K562 (cell line): Measurements from ENCODE around the gene ITPR2. TPM values are rescaled to one million over a fixed set of nuclear protein-coding genes. Genes with fewer than 3 reads are reported as not detected.

Experiments
- ATAC-seq: fragments of 200-7000 bp; cut with Tn5 transposase; 3 replicates; pipeline ENCODE4 v1.9.1; 2020; ENCODE audit warnings: moderate library complexity
- BruUV-seq: library from RNA; stranded (reverse); fragments of 400-500 nt; replicated peaks from 2 replicates; lab custom pipeline; 2021; lab: Mats Ljungman, UMichigan
- CTCF ChIA-PET: fragments of 300-600 bp; formaldehyde crosslinking; extraction: SDS; loops from one replicate; lab custom pipeline; 2021; ENCODE audit warnings: low intra/inter-chr PET ratio; lab: Yijun Ruan, JAX
- POLR2A ChIA-PET: fragments of 300-600, 350-650 bp; sonication (Branson Sonifier 250); formaldehyde crosslinking; extraction: SDS; loops from one replicate; lab custom pipeline; 2021; ENCODE audit warnings: antibody characterized with exemption, inconsistent platforms; lab: Yijun Ruan, JAX
- DNase-seq, 4 experiments: peaks; one replicate each; pipeline versions ENCODE4 v3.0.0 to v3.0.0-alpha.2; 2011 to 2018; ENCODE audit warnings: low spot score in 3 of 4, mixed read lengths in 3 of 4; ENCODE audit errors: extremely low read depth in 1 of 4
- FAIRE-seq: peaks from 2 replicates; lab custom pipeline; 2011; peaks lifted over from hg19 to GRCh38; lab: Jason Lieb, UNC
- H2AFZ ChIP-seq: 2 replicates; pipeline ENCODE4 v1.6.0; 2011; ENCODE audit warnings: low read depth, low read length, control low read depth, inconsistent platforms
- H3K27ac ChIP-seq: fragments of 200-600 bp; 3 replicates; pipeline ENCODE4 v1.8.0; 2011; ENCODE audit warnings: low read depth, mild to moderate bottlenecking, control low read depth, inconsistent platforms, low read length, moderate library complexity, mixed read lengths; ENCODE audit errors: extremely low read depth
- H3K27me3 ChIP-seq, 2 experiments: fragments of 300-600 bp in 1 of 2; 2 replicates in 1 of 2; 3 replicates in 1 of 2; pipeline versions ENCODE4 v1.6.0 to v1.8.0; 2011; ENCODE audit warnings: inconsistent platforms in 2 of 2, low read length in 2 of 2, mild to moderate bottlenecking in 1 of 2, mixed read lengths in 1 of 2, moderate library complexity in 1 of 2; ENCODE audit not compliant: control insufficient read depth in 2 of 2, insufficient read depth in 2 of 2
- H3K36me3 ChIP-seq: fragments of 300-600 bp; 3 replicates; pipeline ENCODE4 v1.8.0; 2011; ENCODE audit warnings: mild to moderate bottlenecking, low read length, inconsistent platforms; ENCODE audit not compliant: control insufficient read depth, insufficient read depth
- H3K4me1 ChIP-seq, 2 experiments: fragments of 200-600 bp in 1 of 2; replicated peaks in 1 of 2; 2 replicates in 1 of 2; 3 replicates in 1 of 2; pipeline versions ENCODE4 v1.5.1 to v1.8.0; 2011; ENCODE audit warnings: inconsistent platforms in 2 of 2, low read length in 2 of 2, mild to moderate bottlenecking in 1 of 2, mixed read lengths in 1 of 2, moderate library complexity in 1 of 2; ENCODE audit not compliant: control insufficient read depth in 2 of 2, insufficient read depth in 2 of 2
- H3K4me2 ChIP-seq: 2 replicates; pipeline ENCODE4 v1.6.1; 2011; ENCODE audit warnings: low read length, control low read depth, inconsistent platforms, mixed read lengths; ENCODE audit not compliant: insufficient read depth
- H3K4me3 ChIP-seq: fragments of 200-600 bp; sonication (generic), shearing (Covaris generic); 2 replicates; pipeline ENCODE4 v1.5.1; 2016; ENCODE audit warnings: control low read depth, inconsistent platforms
- H3K79me2 ChIP-seq: fragments of 200-600 bp; 3 replicates; pipeline ENCODE4 v1.8.0; 2011; ENCODE audit warnings: low read length, inconsistent platforms; ENCODE audit not compliant: control insufficient read depth, insufficient read depth
- H3K9ac ChIP-seq, 2 experiments: 2 replicates each; pipeline versions ENCODE4 v1.6.0 to v1.6.1; 2011; ENCODE audit warnings: low read depth in 2 of 2, low read length in 2 of 2, control low read depth in 1 of 2, inconsistent platforms in 1 of 2, mild to moderate bottlenecking in 1 of 2, mixed read lengths in 1 of 2; ENCODE audit not compliant: insufficient read depth in 1 of 2
- H3K9me1 ChIP-seq: one replicate; pipeline ENCODE4 v1.6.0; 2011; ENCODE audit warnings: inconsistent platforms, mild to moderate bottlenecking, low read length, moderate library complexity; ENCODE audit not compliant: control insufficient read depth, insufficient read depth
- H3K9me3 ChIP-seq: replicated peaks from 2 replicates; pipeline ENCODE4 v1.5.1; 2011; ENCODE audit warnings: low read depth, low read length, inconsistent platforms; ENCODE audit not compliant: control insufficient read depth, insufficient read depth
- H4K20me1 ChIP-seq: replicated peaks from 2 replicates; pipeline ENCODE4 v1.6.1; 2011; ENCODE audit warnings: low read length, inconsistent platforms, mixed read lengths; ENCODE audit not compliant: control insufficient read depth, insufficient read depth
- CBFA2T3 ChIP-seq: fragments of 450-650 bp; IDR thresholded peaks from 2 replicates; pipeline ENCODE4 v1.6.1; 2017
- KHSRP ChIP-seq: fragments of 450-650 bp; IDR thresholded peaks from 2 replicates; pipeline ENCODE4 v1.6.1; 2017
- KLF1 ChIP-seq: fragments of 450-650 bp; IDR thresholded peaks from 2 replicates; pipeline ENCODE4 v1.6.1; 2016; ENCODE audit warnings: missing genetic modification characterization, missing compliant biosample characterization
- MED1 ChIP-seq: sonication (generic); formaldehyde crosslinking; IDR thresholded peaks from 2 replicates; pipeline ENCODE4 v1.8.1; 2023; ENCODE audit warnings: missing genetic modification reagents, borderline replicate concordance
- MTA1 ChIP-seq: fragments of 450-650 bp; IDR thresholded peaks from 2 replicates; pipeline ENCODE4 v1.6.1; 2017; ENCODE audit warnings: borderline replicate concordance
- NCOA4 ChIP-seq: fragments of 450-650 bp; IDR thresholded peaks from 2 replicates; pipeline ENCODE4 v1.6.1; 2018; ENCODE audit warnings: mild to moderate bottlenecking; ENCODE audit not compliant: partially characterized antibody
- NFATC3 ChIP-seq: fragments of 450-650 bp; IDR thresholded peaks from 2 replicates; pipeline ENCODE4 v1.6.1; 2017; ENCODE audit warnings: mild to moderate bottlenecking
- SOX6 ChIP-seq: fragments of 450-650 bp; IDR thresholded peaks from 2 replicates; pipeline ENCODE4 v1.6.1; 2014; ENCODE audit warnings: mild to moderate bottlenecking
- ZBTB8A ChIP-seq: fragments of 450-650 bp; IDR thresholded peaks from 2 replicates; pipeline ENCODE4 v1.6.1; 2018; ENCODE audit warnings: mild to moderate bottlenecking, moderate library complexity; ENCODE audit not compliant: partially characterized antibody
- ZNF347 ChIP-seq: fragments of 450-650 bp; formaldehyde crosslinking; IDR thresholded peaks from 2 replicates; pipeline ENCODE4 v1.4.0; 2020; ENCODE audit warnings: low read depth, mild to moderate bottlenecking, moderate library complexity
- ZNF639 ChIP-seq, 2 experiments: fragments of 200-800 bp in 1 of 2; sonication (Bioruptor generic) in 1 of 2; sonication (generic) in 1 of 2; formaldehyde crosslinking in 1 of 2; IDR thresholded peaks in 1 of 2; conservative IDR thresholded peaks in 1 of 2; 2 replicates each; pipeline versions ENCODE4 v1.5.0 to v1.6.1; 2016 to 2020; ENCODE audit warnings: missing compliant biosample characterization in 1 of 2, missing genetic modification characterization in 1 of 2, missing genetic modification reagents in 1 of 2
- WGBS: fragments of 100-300 bp; shearing (Covaris generic); methylation state at CpG from one replicate; pipeline ENCODE4 v1.1.6; 2016; ENCODE audit warnings: low coverage, mixed read lengths; ENCODE audit not compliant: insufficient coverage; ENCODE audit errors: missing lambda C conversion rate; 5-methylcytosine and 5-hydroxymethylcytosine counted together
- in situ Hi-C: fragments of 300-500 bp; cut with MboI; formaldehyde crosslinking; loops from 4 replicates; pipeline ENCODE4 v1.15.0; 2018; ENCODE audit warnings: inconsistent platforms, mixed read lengths
- intact Hi-C: fragments of 100-400 bp; cut with micrococcal nuclease; formaldehyde crosslinking; loops from 2 replicates; pipeline ENCODE4 v1.14.2; 2022
- polyA plus RNA-seq, 8 experiments: library from polyadenylated mRNA; depleted of rRNA in 4 of 8; stranded (reverse) in 5 of 8; unstranded in 3 of 8; fragments of >200 nt; fragmentation: Nextera tagmentation in 2 of 8; fragmentation: Illumina TruSeq in 1 of 8; extraction: Ambion mirVana in 2 of 8; extraction: Trizol in 1 of 8; gene quantifications; 2 replicates each; pipeline versions ENCODE4 v1.2.1 to v1.2.3, GENCODE V29; 2011 to 2014; ENCODE audit warnings: inconsistent platforms in 1 of 8, missing spikeins in 1 of 8
- total RNA-seq, 7 experiments: library from RNA; depleted of rRNA in 6 of 7; stranded (reverse); fragments of >200 nt in 6 of 7; fragmentation: Illumina TruSeq in 2 of 7; extraction: Trizol in 2 of 7; gene quantifications; 2 replicates each; pipeline versions ENCODE4 v1.2.1 to v1.2.3, GENCODE V29; 2011 to 2021; ENCODE audit warnings: low replicate concordance in 1 of 7
- TF ChIP-seq, protein P1 (sequence below), 3 experiments: fragments of 200-800 bp in 1 of 3; fragments of 250-450 bp in 1 of 3; fragments of 450-650 bp in 1 of 3; sonication (Bioruptor Pico) in 1 of 3; sonication (Bioruptor generic) in 1 of 3; formaldehyde crosslinking in 1 of 3; IDR thresholded peaks; 2 replicates each; pipeline versions ENCODE4 v1.6.1 to v1.8.0; 2016 to 2022; ENCODE audit warnings: mild to moderate bottlenecking in 2 of 3, missing genetic modification characterization in 2 of 3, missing compliant biosample characterization in 1 of 3, moderate library complexity in 1 of 3
- TF ChIP-seq, protein P2 (sequence below): fragments of 450-650 bp; conservative IDR thresholded peaks from 2 replicates; pipeline ENCODE4 v1.6.1; 2016; ENCODE audit warnings: missing genetic modification characterization, low read depth, mild to moderate bottlenecking, missing compliant biosample characterization, moderate library complexity
- TF ChIP-seq, protein P3 (sequence below): sonication (generic); formaldehyde crosslinking; IDR thresholded peaks from 2 replicates; pipeline ENCODE4 v1.8.1; 2023; ENCODE audit warnings: mild to moderate bottlenecking, missing genetic modification reagents
- TF ChIP-seq, protein P4 (sequence below): fragments of 250-450 bp; sonication (Bioruptor Pico); IDR thresholded peaks from 2 replicates; pipeline ENCODE4 v1.4.0; 2020

The ITPR2 gene
- total and polyA plus RNA-seq, 9 of the 15 experiments (the other 6 are each of a cell fraction or from before 2014, with no cell fraction given): 0.21 to 3.3 (median 0.95) TPM

- Histone ChIP-seq H3K4me2 (no peak overlapping the region), H3K36me3 (no peaks in the 10 kb centered on the region), H3K27ac (no peak overlapping the region), H3K9me1 (no peaks in the 10 kb centered on the region), H3K4me3 (no peak overlapping the region), H3K27me3 (no peaks in the 10 kb centered on the region), H3K9ac (no peak overlapping the region), H3K79me2 (no peaks in the 10 kb centered on the region), H3K4me1 (no peaks in the 10 kb centered on the region), H3K9me3 (no peaks in the 10 kb centered on the region), H2AFZ (no peak overlapping the region), H4K20me1 (no peaks in the 10 kb centered on the region)
- in situ Hi-C loops (no loop called here), intact Hi-C loops (no loop called here)
- DNase-seq (no peak), FAIRE-seq (no peak), ATAC-seq (no peak)
- no TSS peak for BruUV-seq
- ChIA-PET CTCF (no interaction called here), POLR2A (no interaction called here)
- 16% methylated on average over 2 of the region's 2 CpGs for WGBS
- TF ChIP-seq ZNF639 (CRISPR knock-in tag; conservative IDR thresholded peaks at IDR 0.05 in 1 of 2, IDR thresholded peaks at IDR 0.05 in 1 of 2) (no peak), NFATC3 (no peak), ZBTB8A (no peak), MED1 (CRISPR knock-in tag) (no peak), ZNF347 (no peak), KLF1 (tag) (no peak), MTA1 (no peak), NCOA4 (no peak), CBFA2T3 (no peak), KHSRP (no peak), SOX6 (no peak)
- TF ChIP-seq, protein P1, sequence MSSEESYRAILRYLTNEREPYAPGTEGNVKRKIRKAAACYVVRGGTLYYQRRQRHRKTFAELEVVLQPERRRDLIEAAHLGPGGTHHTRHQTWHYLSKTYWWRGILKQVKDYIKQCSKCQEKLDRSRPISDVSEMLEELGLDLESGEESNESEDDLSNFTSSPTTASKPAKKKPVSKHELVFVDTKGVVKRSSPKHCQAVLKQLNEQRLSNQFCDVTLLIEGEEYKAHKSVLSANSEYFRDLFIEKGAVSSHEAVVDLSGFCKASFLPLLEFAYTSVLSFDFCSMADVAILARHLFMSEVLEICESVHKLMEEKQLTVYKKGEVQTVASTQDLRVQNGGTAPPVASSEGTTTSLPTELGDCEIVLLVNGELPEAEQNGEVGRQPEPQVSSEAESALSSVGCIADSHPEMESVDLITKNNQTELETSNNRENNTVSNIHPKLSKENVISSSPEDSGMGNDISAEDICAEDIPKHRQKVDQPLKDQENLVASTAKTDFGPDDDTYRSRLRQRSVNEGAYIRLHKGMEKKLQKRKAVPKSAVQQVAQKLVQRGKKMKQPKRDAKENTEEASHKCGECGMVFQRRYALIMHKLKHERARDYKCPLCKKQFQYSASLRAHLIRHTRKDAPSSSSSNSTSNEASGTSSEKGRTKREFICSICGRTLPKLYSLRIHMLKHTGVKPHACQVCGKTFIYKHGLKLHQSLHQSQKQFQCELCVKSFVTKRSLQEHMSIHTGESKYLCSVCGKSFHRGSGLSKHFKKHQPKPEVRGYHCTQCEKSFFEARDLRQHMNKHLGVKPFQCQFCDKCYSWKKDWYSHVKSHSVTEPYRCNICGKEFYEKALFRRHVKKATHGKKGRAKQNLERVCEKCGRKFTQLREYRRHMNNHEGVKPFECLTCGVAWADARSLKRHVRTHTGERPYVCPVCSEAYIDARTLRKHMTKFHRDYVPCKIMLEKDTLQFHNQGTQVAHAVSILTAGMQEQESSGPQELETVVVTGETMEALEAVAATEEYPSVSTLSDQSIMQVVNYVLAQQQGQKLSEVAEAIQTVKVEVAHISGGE (CRISPR knock-in tag; IDR thresholded peaks at IDR 0.05): no peak
- TF ChIP-seq, protein P2, sequence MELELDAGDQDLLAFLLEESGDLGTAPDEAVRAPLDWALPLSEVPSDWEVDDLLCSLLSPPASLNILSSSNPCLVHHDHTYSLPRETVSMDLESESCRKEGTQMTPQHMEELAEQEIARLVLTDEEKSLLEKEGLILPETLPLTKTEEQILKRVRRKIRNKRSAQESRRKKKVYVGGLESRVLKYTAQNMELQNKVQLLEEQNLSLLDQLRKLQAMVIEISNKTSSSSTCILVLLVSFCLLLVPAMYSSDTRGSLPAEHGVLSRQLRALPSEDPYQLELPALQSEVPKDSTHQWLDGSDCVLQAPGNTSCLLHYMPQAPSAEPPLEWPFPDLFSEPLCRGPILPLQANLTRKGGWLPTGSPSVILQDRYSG (tag): no peak
- TF ChIP-seq, protein P3, sequence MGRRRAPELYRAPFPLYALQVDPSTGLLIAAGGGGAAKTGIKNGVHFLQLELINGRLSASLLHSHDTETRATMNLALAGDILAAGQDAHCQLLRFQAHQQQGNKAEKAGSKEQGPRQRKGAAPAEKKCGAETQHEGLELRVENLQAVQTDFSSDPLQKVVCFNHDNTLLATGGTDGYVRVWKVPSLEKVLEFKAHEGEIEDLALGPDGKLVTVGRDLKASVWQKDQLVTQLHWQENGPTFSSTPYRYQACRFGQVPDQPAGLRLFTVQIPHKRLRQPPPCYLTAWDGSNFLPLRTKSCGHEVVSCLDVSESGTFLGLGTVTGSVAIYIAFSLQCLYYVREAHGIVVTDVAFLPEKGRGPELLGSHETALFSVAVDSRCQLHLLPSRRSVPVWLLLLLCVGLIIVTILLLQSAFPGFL: no peak
- TF ChIP-seq, protein P4, sequence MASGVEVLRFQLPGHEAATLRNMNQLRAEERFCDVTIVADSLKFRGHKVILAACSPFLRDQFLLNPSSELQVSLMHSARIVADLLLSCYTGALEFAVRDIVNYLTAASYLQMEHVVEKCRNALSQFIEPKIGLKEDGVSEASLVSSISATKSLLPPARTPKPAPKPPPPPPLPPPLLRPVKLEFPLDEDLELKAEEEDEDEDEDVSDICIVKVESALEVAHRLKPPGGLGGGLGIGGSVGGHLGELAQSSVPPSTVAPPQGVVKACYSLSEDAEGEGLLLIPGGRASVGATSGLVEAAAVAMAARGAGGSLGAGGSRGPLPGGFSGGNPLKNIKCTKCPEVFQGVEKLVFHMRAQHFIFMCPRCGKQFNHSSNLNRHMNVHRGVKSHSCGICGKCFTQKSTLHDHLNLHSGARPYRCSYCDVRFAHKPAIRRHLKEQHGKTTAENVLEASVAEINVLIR: no peak
Observed at GRCh38 chr12:26646571-26646970, 186.4 kb downstream of the ITPR2 start.
